Esophagus muscularis mucosa (tissue), 4 donors: ENCODE data around the gene B3GNT5. TPM values are rescaled to one million over a fixed set of nuclear protein-coding genes. Genes with fewer than 3 reads are reported as not detected.

Experiments used
- DNase-seq: peaks from one replicate; pipeline ENCODE4 v3.0.0-alpha.2; 2017; ENCODE audit errors: extremely low spot score
- H3K27ac ChIP-seq, 4 donors: fragments of 200-600 bp; sonication (generic); replicated peaks in 1 of 4; 1 replicate in 3 of 4; 2 replicates in 1 of 4; pipeline ENCODE4 v1.5.1; 2016 to 2019; ENCODE audit warnings: mild to moderate bottlenecking in 1 of 4
- H3K27me3 ChIP-seq, 4 donors: fragments of 200-600 bp; sonication (generic); one replicate each; pipeline versions ENCODE4 v1.5.1 to v1.6.0; 2016 to 2019
- H3K36me3 ChIP-seq, 4 donors: fragments of 200-600 bp; sonication (generic); one replicate each; pipeline ENCODE4 v1.5.1; 2016 to 2019
- H3K4me1 ChIP-seq, 4 donors: fragments of 200-600 bp; sonication (generic); one replicate each; pipeline ENCODE4 v1.5.1; 2016 to 2019
- H3K4me3 ChIP-seq, 4 donors: fragments of 200-600 bp; sonication (generic); 1 replicate in 2 of 4; 2 replicates in 2 of 4; pipeline ENCODE4 v1.5.1; 2016 to 2019; ENCODE audit warnings: mild to moderate bottlenecking in 4 of 4, moderate library complexity in 1 of 4
- H3K9me3 ChIP-seq, 4 donors: fragments of 200-600 bp; sonication (generic); 1 replicate in 3 of 4; 2 replicates in 1 of 4; pipeline ENCODE4 v1.5.1; 2016 to 2019
- CTCF ChIP-seq, 3 experiments: fragments of 200-600 bp in 2 of 3; fragments of 450-650 bp in 1 of 3; sonication (generic) in 2 of 3; IDR thresholded peaks; one replicate each; pipeline ENCODE4 v1.5.1; 2017 to 2019; ENCODE audit warnings: antibody characterized with exemption in 3 of 3, mild to moderate bottlenecking in 2 of 3, moderate library complexity in 1 of 3
- EP300 ChIP-seq: sonication (generic); formaldehyde crosslinking; IDR thresholded peaks from one replicate; pipeline ENCODE4 v1.6.1; 2017; ENCODE audit warnings: antibody characterized with exemption
- POLR2A ChIP-seq: fragments of 450-650 bp; IDR thresholded peaks from one replicate; pipeline ENCODE4 v1.6.1; 2017; ENCODE audit warnings: antibody characterized with exemption, moderate library complexity, mild to moderate bottlenecking, low read depth
- POLR2AphosphoS5 ChIP-seq, 2 donors: sonication (generic); formaldehyde crosslinking; IDR thresholded peaks; one replicate each; pipeline ENCODE4 v1.6.1; 2017; ENCODE audit warnings: antibody characterized with exemption in 2 of 2
- WGBS: methylation state at CpG from one replicate; pipeline ENCODE4 v1.1.5; 2018; 5-methylcytosine and 5-hydroxymethylcytosine counted together
- intact Hi-C: fragments of 100-400 bp; cut with DNase I; formaldehyde crosslinking; loops from one replicate; pipeline ENCODE4 v1.15.1; 2023
- total RNA-seq, 4 donors: library from RNA; depleted of rRNA; stranded (reverse); fragments of >200 nt; gene quantifications; one replicate each; pipeline versions ENCODE4 v1.1.0 to v1.2.1, GENCODE V29; 2016

The B3GNT5 gene
- total RNA-seq, 4 donors from 2014 or later, result 2.1 to 11.3 (median 5.2) TPM

- TF ChIP-seq CTCF (IDR thresholded peaks at IDR 0.05) (no peak), EP300 (no peak), POLR2A (no peak), POLR2AphosphoS5 (IDR thresholded peaks at IDR 0.05) (no peak)
- Histone ChIP-seq H3K27me3 (no peaks in the 10 kb centered on the region), H3K4me1 (peaks cover 0 to 4% (median 0%) of the 10 kb centered on the region in 4 donors), H3K9me3 (no peaks in the 10 kb centered on the region), H3K4me3 (no peak overlapping the region), H3K27ac (no peak overlapping the region), H3K36me3 (no peaks in the 10 kb centered on the region)
- DNase-seq, result no peak
- intact Hi-C loops, result no loop called here
- 87% methylated on average over 2 of the region's 2 CpGs for WGBS
Measured at GRCh38 chr3:183303690-183304089, 50.6 kb downstream of the B3GNT5 start.

GRCh38 chr3:183306798-183307671 lies 54.0 kb downstream of the B3GNT5 start:
- Histone ChIP-seq H3K36me3 (peaks cover 0 to 5% (median 0%) of the 10 kb centered on the region in 4 donors), H3K27me3 (no peaks in the 10 kb centered on the region), H3K27ac (no peak overlapping the region), H3K4me1 (no peaks in the 10 kb centered on the region), H3K4me3 (no peak overlapping the region), H3K9me3 (no peaks in the 10 kb centered on the region)
- intact Hi-C loops, result no loop called here
- no peak for DNase-seq
- WGBS, result 58% methylated on average over 9 of the region's 9 CpGs
- no peak for TF ChIP-seq POLR2A
- TF ChIP-seq EP300, result no peak
- TF ChIP-seq CTCF (IDR thresholded peaks at IDR 0.05), result no peak
- TF ChIP-seq POLR2AphosphoS5 (IDR thresholded peaks at IDR 0.05), result no peak

- H3K27me3 ChIP-seq, result no peaks in the 10 kb centered on the region
- no peaks in the 10 kb centered on the region for H3K9me3 ChIP-seq
- 98% methylated on average over 2 of the region's 2 CpGs for WGBS
- no peak for DNase-seq
- no peaks in the 10 kb centered on the region for H3K4me1 ChIP-seq
- H3K27ac ChIP-seq, result no peak overlapping the region
- peaks cover 0 to 5% (median 0%) of the 10 kb centered on the region in 4 donors for H3K36me3 ChIP-seq
- H3K4me3 ChIP-seq, result no peak overlapping the region
- no peak for TF ChIP-seq POLR2A
- no peak for TF ChIP-seq EP300
- TF ChIP-seq CTCF (IDR thresholded peaks at IDR 0.05), result no peak
- no peak for TF ChIP-seq POLR2AphosphoS5 (IDR thresholded peaks at IDR 0.05)
- intact Hi-C loops, result no loop called here
Measured at GRCh38 chr3:183307749-183308148, 54.7 kb downstream of the B3GNT5 start.

GRCh38 chr3:183308751-183309150 lies 55.7 kb downstream of the B3GNT5 start:
- Histone ChIP-seq H3K27ac (no peak overlapping the region), H3K4me3 (no peak overlapping the region), H3K4me1 (no peaks in the 10 kb centered on the region), H3K36me3 (peaks cover 0 to 5% (median 0%) of the 10 kb centered on the region in 4 donors), H3K27me3 (no peaks in the 10 kb centered on the region), H3K9me3 (no peaks in the 10 kb centered on the region)
- DNase-seq, result no peak
- intact Hi-C loops, result no loop called here
- TF ChIP-seq EP300, result no peak
- TF ChIP-seq POLR2AphosphoS5 (IDR thresholded peaks at IDR 0.05), result no peak
- TF ChIP-seq POLR2A, result no peak
- no peak for TF ChIP-seq CTCF (IDR thresholded peaks at IDR 0.05)
- WGBS, result 69% methylated on average over 5 of the region's 5 CpGs
